Right lobe of liver (tissue), 4 donors: ENCODE data around the gene MACROH2A2.

ENCODE experiments used
- POLR2A ChIP-seq: fragments of 450-650 bp; IDR thresholded peaks from one replicate; pipeline ENCODE4 v1.6.1; 2017; ENCODE audit warnings: antibody characterized with exemption, mild to moderate bottlenecking
- TF ChIP-seq, protein P1 (sequence below), 4 donors: fragments of 200-600 bp in 3 of 4; fragments of 450-650 bp in 1 of 4; IDR thresholded peaks; one replicate each; pipeline versions ENCODE4 v1.5.1 to v1.8.0; 2016 to 2022; ENCODE audit warnings: antibody characterized with exemption in 4 of 4, mild to moderate bottlenecking in 2 of 4
- donor health status: DM: no; HTN: no; CAD: no.
- donor health status: DM: no; HTN: no; CAD: no.
- donor health status: DM: no; HTN: yes; CAD: no.

DNA sequence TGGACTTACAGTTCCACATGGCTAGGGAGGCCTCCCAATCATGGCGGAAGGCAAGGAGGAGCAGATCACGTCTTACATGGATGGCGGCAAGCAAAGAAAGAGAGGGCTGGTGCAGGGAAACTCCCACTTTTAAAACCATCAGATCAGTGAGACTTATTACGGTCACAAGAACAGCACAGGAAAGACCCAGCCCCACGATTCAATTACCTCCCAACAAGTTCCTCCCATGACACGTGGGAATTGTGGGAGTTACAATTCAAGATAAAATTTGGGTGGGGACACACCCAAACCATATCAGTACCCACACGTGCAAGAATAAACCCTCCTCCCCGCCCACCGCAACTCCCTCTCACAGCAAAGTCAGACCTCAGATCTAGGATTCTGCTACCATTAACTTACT lies 84.5 kb downstream of the MACROH2A2 start:
- no peak for TF ChIP-seq POLR2A
- TF ChIP-seq, protein P1, sequence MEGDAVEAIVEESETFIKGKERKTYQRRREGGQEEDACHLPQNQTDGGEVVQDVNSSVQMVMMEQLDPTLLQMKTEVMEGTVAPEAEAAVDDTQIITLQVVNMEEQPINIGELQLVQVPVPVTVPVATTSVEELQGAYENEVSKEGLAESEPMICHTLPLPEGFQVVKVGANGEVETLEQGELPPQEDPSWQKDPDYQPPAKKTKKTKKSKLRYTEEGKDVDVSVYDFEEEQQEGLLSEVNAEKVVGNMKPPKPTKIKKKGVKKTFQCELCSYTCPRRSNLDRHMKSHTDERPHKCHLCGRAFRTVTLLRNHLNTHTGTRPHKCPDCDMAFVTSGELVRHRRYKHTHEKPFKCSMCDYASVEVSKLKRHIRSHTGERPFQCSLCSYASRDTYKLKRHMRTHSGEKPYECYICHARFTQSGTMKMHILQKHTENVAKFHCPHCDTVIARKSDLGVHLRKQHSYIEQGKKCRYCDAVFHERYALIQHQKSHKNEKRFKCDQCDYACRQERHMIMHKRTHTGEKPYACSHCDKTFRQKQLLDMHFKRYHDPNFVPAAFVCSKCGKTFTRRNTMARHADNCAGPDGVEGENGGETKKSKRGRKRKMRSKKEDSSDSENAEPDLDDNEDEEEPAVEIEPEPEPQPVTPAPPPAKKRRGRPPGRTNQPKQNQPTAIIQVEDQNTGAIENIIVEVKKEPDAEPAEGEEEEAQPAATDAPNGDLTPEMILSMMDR (IDR thresholded peaks at IDR 0.05), result no peak
